Measurements from ENCODE around the gene CTBP2. TPM values are rescaled to one million over a fixed set of nuclear protein-coding genes. Genes with fewer than 3 reads are reported as not detected.

Gene CTBP2
- total RNA-seq: 73.0 TPM
- long read RNA-seq, full-length matches to known transcripts: 52 of 168 reads
- long read RNA-seq, partial matches to known transcripts: 28 of 168 reads
- long read RNA-seq, other reads (novel, unspliced or antisense): 88 of 168 reads

- Histone ChIP-seq H3K27ac (peak within 1 kb of the TSS; percentile 97), H3K4me1 (peaks cover 37% of the 10 kb centered on the region), H3K36me3 (no peaks in the 10 kb centered on the region), H3K27me3 (ENCODE audit: low read depth) (no peaks in the 10 kb centered on the region), H3K4me3 (peak within 1 kb of the TSS; percentile 77), H3K9me3 (no peaks in the 10 kb centered on the region)
- intact Hi-C loops (cut with DNase I): no loop called here
- TF ChIP-seq, protein P1, sequence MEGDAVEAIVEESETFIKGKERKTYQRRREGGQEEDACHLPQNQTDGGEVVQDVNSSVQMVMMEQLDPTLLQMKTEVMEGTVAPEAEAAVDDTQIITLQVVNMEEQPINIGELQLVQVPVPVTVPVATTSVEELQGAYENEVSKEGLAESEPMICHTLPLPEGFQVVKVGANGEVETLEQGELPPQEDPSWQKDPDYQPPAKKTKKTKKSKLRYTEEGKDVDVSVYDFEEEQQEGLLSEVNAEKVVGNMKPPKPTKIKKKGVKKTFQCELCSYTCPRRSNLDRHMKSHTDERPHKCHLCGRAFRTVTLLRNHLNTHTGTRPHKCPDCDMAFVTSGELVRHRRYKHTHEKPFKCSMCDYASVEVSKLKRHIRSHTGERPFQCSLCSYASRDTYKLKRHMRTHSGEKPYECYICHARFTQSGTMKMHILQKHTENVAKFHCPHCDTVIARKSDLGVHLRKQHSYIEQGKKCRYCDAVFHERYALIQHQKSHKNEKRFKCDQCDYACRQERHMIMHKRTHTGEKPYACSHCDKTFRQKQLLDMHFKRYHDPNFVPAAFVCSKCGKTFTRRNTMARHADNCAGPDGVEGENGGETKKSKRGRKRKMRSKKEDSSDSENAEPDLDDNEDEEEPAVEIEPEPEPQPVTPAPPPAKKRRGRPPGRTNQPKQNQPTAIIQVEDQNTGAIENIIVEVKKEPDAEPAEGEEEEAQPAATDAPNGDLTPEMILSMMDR (IDR thresholded peaks at IDR 0.05): no peak
- peak; percentile 66 for DNase-seq
- ATAC-seq: peak; percentile 31 to 37
Measured at GRCh38 chr10:125159932-125160855, at the start of gene CTBP2. TSS of gene CTBP2 (minus strand) at chr10:125160563.

GRCh38 chr10:125209591-125210355, 49.4 kb upstream of the CTBP2 start:
- H3K9me3 ChIP-seq: no peaks in the 10 kb centered on the region
- intact Hi-C loops (cut with DNase I): no loop called here
- peak overlapping the region; percentile 6 for H3K27ac ChIP-seq
- H3K27me3 ChIP-seq (ENCODE audit: low read depth): no peaks in the 10 kb centered on the region
- no peak for ATAC-seq
- no peak overlapping the region for H3K4me3 ChIP-seq
- DNase-seq: no peak
- H3K36me3 ChIP-seq: no peaks in the 10 kb centered on the region
- TF ChIP-seq, protein P1 (IDR thresholded peaks at IDR 0.05): no peak
- H3K4me1 ChIP-seq: peaks cover 5% of the 10 kb centered on the region

DNA sequence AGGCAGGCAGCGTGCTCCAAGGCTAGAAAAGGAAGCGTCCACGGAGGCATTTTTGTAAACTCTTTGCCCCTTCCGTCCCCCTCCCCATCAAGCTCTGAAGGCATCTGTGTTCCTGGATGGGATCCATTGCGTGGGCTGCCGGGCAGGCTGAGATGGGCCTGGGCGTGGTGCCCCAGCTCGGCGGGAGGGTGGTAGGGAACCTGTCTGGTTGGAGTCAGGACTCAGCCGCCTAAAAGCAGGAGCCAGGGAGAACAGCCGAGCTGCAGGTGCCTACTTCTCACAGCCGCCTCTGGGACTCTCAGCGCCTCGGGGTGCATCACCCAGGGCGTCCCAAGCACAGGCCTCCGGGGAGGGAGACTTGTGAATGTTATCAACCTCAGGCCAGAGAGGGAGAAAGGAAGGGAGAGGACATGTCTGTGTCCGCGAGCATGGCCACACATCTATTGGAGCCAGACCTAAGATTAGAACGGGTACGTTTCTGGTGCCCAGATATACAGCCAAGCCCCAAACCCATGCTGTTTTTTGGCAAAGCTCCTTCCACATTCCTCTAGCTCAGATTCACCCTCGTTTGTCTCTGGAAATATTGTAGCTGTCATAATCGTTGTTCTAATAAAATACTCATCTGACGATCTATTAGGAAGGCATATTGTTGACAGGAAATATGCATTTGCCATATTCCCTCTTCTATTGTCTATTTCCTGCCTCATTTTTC, 48.6 kb upstream of the CTBP2 start:
- TF ChIP-seq, protein P1 (IDR thresholded peaks at IDR 0.05): no peak
- ATAC-seq (no peak), DNase-seq (no peak)
- H3K36me3 ChIP-seq: no peaks in the 10 kb centered on the region
- H3K27me3 ChIP-seq (ENCODE audit: low read depth): no peaks in the 10 kb centered on the region
- H3K27ac ChIP-seq: peak overlapping the region; percentile 6
- intact Hi-C loops (cut with DNase I): no loop called here
- H3K4me3 ChIP-seq: no peak overlapping the region
- H3K4me1 ChIP-seq: peaks cover 5% of the 10 kb centered on the region
- no peaks in the 10 kb centered on the region for H3K9me3 ChIP-seq

- Histone ChIP-seq H3K27ac (no peak overlapping the region), H3K9me3 (no peaks in the 10 kb centered on the region), H3K27me3 (ENCODE audit: low read depth) (no peaks in the 10 kb centered on the region), H3K4me1 (peaks cover 5% of the 10 kb centered on the region), H3K36me3 (no peaks in the 10 kb centered on the region), H3K4me3 (no peak overlapping the region)
- intact Hi-C loops (cut with DNase I): no loop called here
- ATAC-seq (no peak), DNase-seq (no peak)
- TF ChIP-seq, protein P1 (IDR thresholded peaks at IDR 0.05): no peak
Measured at GRCh38 chr10:125206623-125207022, 46.3 kb upstream of the CTBP2 start.

GRCh38 chr10:125205431-125205830, 45.1 kb upstream of the CTBP2 start:
- TF ChIP-seq, protein P1 (IDR thresholded peaks at IDR 0.05): no peak

More at GRCh38 chr10:125205431-125205830, 45.1 kb upstream of the CTBP2 start:
- no peaks in the 10 kb centered on the region for H3K9me3 ChIP-seq
- no peak overlapping the region for H3K4me3 ChIP-seq
- no peak overlapping the region for H3K27ac ChIP-seq
- H3K36me3 ChIP-seq: no peaks in the 10 kb centered on the region
- DNase-seq (no peak), ATAC-seq (no peak)
- H3K4me1 ChIP-seq: peaks cover 5% of the 10 kb centered on the region
- H3K27me3 ChIP-seq (ENCODE audit: low read depth): peaks cover 3% of the 10 kb centered on the region
- intact Hi-C loops (cut with DNase I): no loop called here

Measured in lower lobe of right lung (tissue), 2 donors.